Loucy (cell line): ENCODE measurements around the gene PLCL2.

Experiments used
- H2AFZ ChIP-seq: fragments of 200-600 bp; sonication (generic); 2 replicates; pipeline ENCODE4 v1.6.0; 2016; ENCODE audit warnings: antibody characterized with exemption, mild to moderate bottlenecking, low read length, moderate library complexity
- H3F3A ChIP-seq: fragments of 200-600 bp; 2 replicates; pipeline ENCODE4 v1.6.0; 2016; ENCODE audit warnings: antibody characterized with exemption, low read depth, mild to moderate bottlenecking
- H3K27me3 ChIP-seq: fragments of 200-600 bp; sonication (generic); 2 replicates; pipeline ENCODE4 v1.6.1; 2014; ENCODE audit warnings: low read length, mild to moderate bottlenecking; ENCODE audit not compliant: insufficient read depth, poor library complexity, severe bottlenecking
- H3K36me3 ChIP-seq: fragments of 200-600 bp; sonication (generic); 2 replicates; pipeline ENCODE4 v1.6.1; 2016; ENCODE audit warnings: low read length; ENCODE audit not compliant: insufficient read depth
- H3K4me1 ChIP-seq: fragments of 200-600 bp; sonication (generic); 2 replicates; pipeline ENCODE4 v1.5.1; 2014; ENCODE audit warnings: low read length, mild to moderate bottlenecking; ENCODE audit not compliant: insufficient read depth, poor library complexity, severe bottlenecking
- H3K4me2 ChIP-seq: fragments of 200-600 bp; sonication (generic); 2 replicates; pipeline ENCODE4 v1.6.0; 2014; ENCODE audit warnings: antibody characterized with exemption, low read length, low read depth, mild to moderate bottlenecking; ENCODE audit not compliant: poor library complexity, severe bottlenecking
- H3K4me3 ChIP-seq: fragments of 200-600 bp; sonication (generic); 2 replicates; pipeline ENCODE4 v1.5.1; 2014; ENCODE audit warnings: low read length, mild to moderate bottlenecking, mixed read lengths; ENCODE audit not compliant: poor library complexity, severe bottlenecking
- H3K79me2 ChIP-seq: fragments of 200-600 bp; sonication (generic); 2 replicates; pipeline ENCODE4 v1.6.1; 2014; ENCODE audit warnings: low read length; ENCODE audit not compliant: insufficient read depth
- H3K9ac ChIP-seq: fragments of 200-600 bp; sonication (generic); 2 replicates; pipeline ENCODE4 v1.6.0; 2014; ENCODE audit warnings: mild to moderate bottlenecking, low read depth, low read length, moderate library complexity; ENCODE audit not compliant: poor library complexity, severe bottlenecking
- H3K9me2 ChIP-seq: fragments of 200-600 bp; sonication (generic); replicated peaks from 2 replicates; pipeline ENCODE4 v1.6.1; 2016; ENCODE audit warnings: low read depth, low read length, mixed read lengths
- H3K9me3 ChIP-seq: fragments of 200-600 bp; sonication (generic); 2 replicates; pipeline ENCODE4 v1.6.1; 2014; ENCODE audit warnings: mild to moderate bottlenecking, antibody characterized with exemption, low read length, low read depth; ENCODE audit not compliant: insufficient read depth
- H4K20me1 ChIP-seq: fragments of 200-600 bp; sonication (generic); 2 replicates; pipeline ENCODE4 v1.6.0; 2014; ENCODE audit warnings: antibody characterized with exemption, low read length, mild to moderate bottlenecking; ENCODE audit not compliant: insufficient read depth, poor library complexity, severe bottlenecking
- CTCF ChIP-seq: fragments of 200-600 bp; sonication (generic); conservative IDR thresholded peaks from 2 replicates; pipeline ENCODE4 v1.5.1; 2014; ENCODE audit warnings: mild to moderate bottlenecking, antibody characterized with exemption, low read length
- EZH2phosphoT487 ChIP-seq: fragments of 200-600 bp; IDR thresholded peaks from 2 replicates; pipeline ENCODE4 v1.6.1; 2018; ENCODE audit warnings: antibody characterized with exemption, mild to moderate bottlenecking, moderate library complexity, borderline replicate concordance

PLCL2 gene

GRCh38 chr3:16877911-16878310 is 6.8 kb upstream of the PLCL2 start:
- no peaks in the 10 kb centered on the region for H3K9me2 ChIP-seq
- H3K9ac ChIP-seq: no peak overlapping the region
- H3K79me2 ChIP-seq: no peaks in the 10 kb centered on the region
- no peaks in the 10 kb centered on the region for H3K4me1 ChIP-seq
- H3K4me2 ChIP-seq: no peak overlapping the region
- H3K9me3 ChIP-seq: no peaks in the 10 kb centered on the region
- H2AFZ ChIP-seq: no peak overlapping the region
- peaks cover 4% of the 10 kb centered on the region; the same call in 1 of the 2 replicates for H3F3A ChIP-seq
- H3K36me3 ChIP-seq: no peaks in the 10 kb centered on the region
- no peak overlapping the region for H3K4me3 ChIP-seq
- no peaks in the 10 kb centered on the region for H3K27me3 ChIP-seq
- TF ChIP-seq CTCF (no peak), EZH2phosphoT487 (no peak)
- no peaks in the 10 kb centered on the region for H4K20me1 ChIP-seq

- Histone ChIP-seq H3K9me2 (no peaks in the 10 kb centered on the region), H3K4me3 (no peak overlapping the region), H3K79me2 (peaks cover 19% of the 10 kb centered on the region), H3K9me3 (no peaks in the 10 kb centered on the region), H2AFZ (no peak overlapping the region), H3K4me1 (peaks cover 9% of the 10 kb centered on the region), H3K27me3 (no peaks in the 10 kb centered on the region), H3K36me3 (no peaks in the 10 kb centered on the region), H3F3A (peaks cover 4% of the 10 kb centered on the region; the same call in 1 of the 2 replicates), H4K20me1 (peaks cover 5% of the 10 kb centered on the region), H3K9ac (no peak overlapping the region), H3K4me2 (no peak overlapping the region)
- TF ChIP-seq CTCF: no peak
- no peak for TF ChIP-seq EZH2phosphoT487
Measured at GRCh38 chr3:16881896-16882630, 2.7 kb upstream of the PLCL2 start.

GRCh38 chr3:16883057-16883722 is 1.6 kb upstream of the PLCL2 start:
- peaks cover 4% of the 10 kb centered on the region; the same call in 1 of the 2 replicates for H3F3A ChIP-seq
- peaks cover 19% of the 10 kb centered on the region for H3K4me1 ChIP-seq
- no peaks in the 10 kb centered on the region for H3K9me2 ChIP-seq
- H3K9me3 ChIP-seq: no peaks in the 10 kb centered on the region
- peaks cover 30% of the 10 kb centered on the region for H3K79me2 ChIP-seq
- no peaks in the 10 kb centered on the region for H3K27me3 ChIP-seq
- no peak overlapping the region for H3K4me2 ChIP-seq
- H3K4me3 ChIP-seq: no peak overlapping the region
- no peak overlapping the region for H2AFZ ChIP-seq
- no peaks in the 10 kb centered on the region for H3K36me3 ChIP-seq
- peaks cover 5% of the 10 kb centered on the region for H4K20me1 ChIP-seq
- no peak overlapping the region for H3K9ac ChIP-seq
- TF ChIP-seq EZH2phosphoT487 (no peak), CTCF (no peak)
